Transverse colon (tissue), 4 donors: ENCODE measurements around the gene FHIP1B. TPM values are rescaled to one million over a fixed set of nuclear protein-coding genes. Genes with fewer than 3 reads are reported as not detected.

Experiments used
- DNase-seq: peaks from one replicate; pipeline ENCODE4 v3.0.0-alpha.2; 2019
- H3K27ac ChIP-seq, 4 donors: fragments of 200-600 bp; sonication (generic); 2 replicates each; pipeline ENCODE4 v1.5.1; 2016 to 2018; ENCODE audit warnings: inconsistent platforms in 4 of 4
- H3K27me3 ChIP-seq: fragments of 200-600 bp; sonication (generic); 2 replicates; pipeline ENCODE4 v1.5.1; 2017; ENCODE audit warnings: inconsistent platforms
- H3K36me3 ChIP-seq, 4 donors: fragments of 200-600 bp; sonication (generic); 2 replicates each; pipeline ENCODE4 v1.5.1; 2017 to 2019; ENCODE audit warnings: inconsistent platforms in 4 of 4
- H3K4me1 ChIP-seq, 4 donors: fragments of 200-600 bp; sonication (generic); 2 replicates each; pipeline ENCODE4 v1.5.1; 2017 to 2020; ENCODE audit warnings: inconsistent platforms in 4 of 4
- H3K4me3 ChIP-seq, 4 donors: fragments of 200-600 bp; sonication (generic); 1 replicate in 1 of 4; 2 replicates in 3 of 4; pipeline versions ENCODE4 v1.5.1 to v1.6.1; 2017 to 2019; ENCODE audit warnings: inconsistent platforms in 4 of 4
- H3K9me3 ChIP-seq, 2 donors: fragments of 200-600 bp; sonication (generic); 2 replicates each; pipeline ENCODE4 v1.5.1; 2017 to 2019; ENCODE audit warnings: inconsistent platforms in 2 of 2
- EP300 ChIP-seq: sonication (generic); formaldehyde crosslinking; IDR thresholded peaks from one replicate; pipeline ENCODE4 v1.6.1; 2017; ENCODE audit warnings: antibody characterized with exemption, low read depth
- POLR2A ChIP-seq: fragments of 450-650 bp; IDR thresholded peaks from one replicate; pipeline ENCODE4 v1.6.1; 2016; ENCODE audit warnings: antibody characterized with exemption, mild to moderate bottlenecking, moderate library complexity
- POLR2AphosphoS5 ChIP-seq, 3 donors: sonication (generic); formaldehyde crosslinking; IDR thresholded peaks; one replicate each; pipeline ENCODE4 v1.6.1; 2016; ENCODE audit warnings: antibody characterized with exemption in 3 of 3
- WGBS, 2 donors: methylation state at CpG; one replicate each; pipeline ENCODE4 v1.1.5; 2018; ENCODE audit warnings: low coverage in 1 of 2; 5-methylcytosine and 5-hydroxymethylcytosine counted together
- in situ Hi-C, 4 donors: fragments of 200-750 bp; cut with MboI; loops; one replicate each; pipeline versions ENCODE4 v1.15.0 to v1.15.1; 2017; ENCODE audit warnings: low sequenced_read_pairs in 3 of 4, low pct_ligation_motif_present in 1 of 4, low pct_unique_long_range_greater_than_20kb in 1 of 4
- intact Hi-C: fragments of 100-400 bp; cut with DNase I; formaldehyde crosslinking; loops from one replicate; pipeline ENCODE4 v1.15.1; 2023; ENCODE audit warnings: low total_unique reads
- total RNA-seq, 4 donors: library from RNA; depleted of rRNA; stranded (reverse); fragments of >200 nt; gene quantifications; one replicate each; pipeline ENCODE4 v1.1.0, GENCODE V29; 2016
- TF ChIP-seq, protein P1 (sequence below), 5 experiments: fragments of 200-600 bp in 3 of 5; fragments of 450-650 bp in 2 of 5; sonication (generic) in 3 of 5; IDR thresholded peaks; 1 replicate in 2 of 5; 2 replicates in 3 of 5; pipeline ENCODE4 v1.5.1; 2016 to 2017; ENCODE audit warnings: antibody characterized with exemption in 5 of 5, inconsistent platforms in 3 of 5, mild to moderate bottlenecking in 2 of 5, moderate library complexity in 1 of 5

FHIP1B gene
- total RNA-seq, 4 donors from 2014 or later: 190 to 681 (median 228) TPM

DNA sequence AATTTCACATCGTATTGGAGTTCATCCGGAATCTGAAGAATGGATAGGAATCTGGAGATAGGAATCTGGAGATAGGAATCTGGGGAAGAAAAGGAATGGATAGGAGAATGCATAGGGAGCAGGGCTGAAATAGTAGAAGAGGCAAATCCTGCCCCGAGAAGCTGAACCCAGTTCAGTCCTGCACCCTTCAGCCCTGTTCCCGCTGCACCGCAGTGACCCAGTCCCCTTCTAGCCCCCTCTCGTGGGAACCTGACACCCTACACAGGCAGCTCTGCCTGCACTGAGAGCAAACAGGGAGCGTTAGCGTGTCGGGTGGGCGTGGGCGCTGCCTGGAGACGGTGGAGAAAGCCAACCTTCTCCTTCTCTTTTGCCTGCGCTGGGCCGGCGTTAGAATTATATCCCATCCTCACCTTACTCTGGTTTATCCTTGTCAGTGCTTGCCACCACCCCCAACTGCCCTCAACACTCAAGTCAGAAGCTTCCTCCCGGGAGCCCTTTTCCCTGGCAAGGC lies 24.2 kb upstream of the FHIP1B start:
- WGBS, 2 donors: 14 to 17% methylated on average over 2 to 16 of the region's 16 CpGs
- DNase-seq: no peak
- no peaks in the 10 kb centered on the region for H3K36me3 ChIP-seq
- intact Hi-C loops (no loop called here), in situ Hi-C loops (no loop called here)
- peak overlapping the region in 3 of 4 donors; percentile 7 to 49 (median 30) for H3K4me3 ChIP-seq
- H3K4me1 ChIP-seq: peaks cover 5 to 18% (median 16%) of the 10 kb centered on the region in 4 donors
- no peak for TF ChIP-seq POLR2AphosphoS5 (IDR thresholded peaks at IDR 0.05)
- TF ChIP-seq, protein P1, sequence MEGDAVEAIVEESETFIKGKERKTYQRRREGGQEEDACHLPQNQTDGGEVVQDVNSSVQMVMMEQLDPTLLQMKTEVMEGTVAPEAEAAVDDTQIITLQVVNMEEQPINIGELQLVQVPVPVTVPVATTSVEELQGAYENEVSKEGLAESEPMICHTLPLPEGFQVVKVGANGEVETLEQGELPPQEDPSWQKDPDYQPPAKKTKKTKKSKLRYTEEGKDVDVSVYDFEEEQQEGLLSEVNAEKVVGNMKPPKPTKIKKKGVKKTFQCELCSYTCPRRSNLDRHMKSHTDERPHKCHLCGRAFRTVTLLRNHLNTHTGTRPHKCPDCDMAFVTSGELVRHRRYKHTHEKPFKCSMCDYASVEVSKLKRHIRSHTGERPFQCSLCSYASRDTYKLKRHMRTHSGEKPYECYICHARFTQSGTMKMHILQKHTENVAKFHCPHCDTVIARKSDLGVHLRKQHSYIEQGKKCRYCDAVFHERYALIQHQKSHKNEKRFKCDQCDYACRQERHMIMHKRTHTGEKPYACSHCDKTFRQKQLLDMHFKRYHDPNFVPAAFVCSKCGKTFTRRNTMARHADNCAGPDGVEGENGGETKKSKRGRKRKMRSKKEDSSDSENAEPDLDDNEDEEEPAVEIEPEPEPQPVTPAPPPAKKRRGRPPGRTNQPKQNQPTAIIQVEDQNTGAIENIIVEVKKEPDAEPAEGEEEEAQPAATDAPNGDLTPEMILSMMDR (IDR thresholded peaks at IDR 0.05): no peak
- TF ChIP-seq POLR2A: no peak
- TF ChIP-seq EP300: no peak
- peaks cover 62% of the 10 kb centered on the region for H3K27me3 ChIP-seq
- H3K9me3 ChIP-seq: no peaks in the 10 kb centered on the region
- H3K27ac ChIP-seq: no peak overlapping the region

DNA sequence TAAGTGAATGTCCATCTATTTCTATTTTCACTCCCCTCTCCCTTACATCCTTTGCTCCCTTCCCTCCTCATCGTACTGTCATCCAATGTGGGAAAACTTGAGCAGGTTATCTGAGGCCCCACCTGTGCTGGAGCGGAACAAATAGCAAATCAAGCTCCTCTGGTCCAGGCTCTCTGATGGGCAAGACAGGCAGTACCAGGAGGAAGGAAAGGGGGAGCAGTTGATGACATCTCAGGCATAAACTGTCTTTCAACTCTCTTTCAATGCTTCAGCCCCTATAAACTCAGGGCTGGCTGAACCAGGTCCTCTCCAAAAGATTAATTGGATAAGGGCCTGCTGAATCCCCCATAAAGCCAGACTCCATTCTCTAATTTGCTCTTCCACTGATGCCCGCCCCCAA lies 23.7 kb upstream of the FHIP1B start:
- H3K4me3 ChIP-seq: no peak overlapping the region
- peaks cover 62% of the 10 kb centered on the region for H3K27me3 ChIP-seq
- TF ChIP-seq POLR2AphosphoS5 (IDR thresholded peaks at IDR 0.05): no peak
- no peak for TF ChIP-seq POLR2A
- TF ChIP-seq EP300: no peak
- TF ChIP-seq, protein P1 (IDR thresholded peaks at IDR 0.05): no peak
- H3K27ac ChIP-seq: no peak overlapping the region
- H3K36me3 ChIP-seq: no peaks in the 10 kb centered on the region
- no peak for DNase-seq
- 79 to 83% methylated on average over 2 to 3 of the region's 3 CpGs for WGBS, 2 donors
- intact Hi-C loops: no loop called here
- H3K9me3 ChIP-seq: no peaks in the 10 kb centered on the region
- in situ Hi-C loops: no loop called here
- peaks cover 5 to 18% (median 16%) of the 10 kb centered on the region in 4 donors for H3K4me1 ChIP-seq

DNA sequence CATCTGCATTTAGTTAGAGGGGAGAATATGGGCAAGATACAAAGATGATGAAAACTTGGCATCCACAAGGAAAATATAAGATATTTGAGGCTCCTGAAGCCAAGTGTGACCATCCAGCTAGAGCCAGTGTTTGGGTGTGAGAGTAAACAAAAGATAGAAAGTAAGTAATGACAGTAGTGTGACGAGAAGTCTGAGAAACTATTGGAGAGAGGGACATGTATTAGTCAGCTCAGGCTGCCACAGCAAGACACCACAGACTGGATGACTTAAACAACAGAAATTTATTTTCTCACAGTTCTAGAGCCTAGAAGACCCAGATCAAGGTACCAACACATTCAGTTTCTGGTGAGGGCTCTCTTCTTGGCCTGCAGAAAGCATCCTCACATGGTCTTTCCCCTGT lies 18.8 kb upstream of the FHIP1B start:
- H3K4me3 ChIP-seq: no peak overlapping the region
- peaks cover 4 to 9% (median 6%) of the 10 kb centered on the region in 4 donors for H3K4me1 ChIP-seq
- intact Hi-C loops (loop anchor here (5.0 kb wide), 1 partner anchor 99 kb away; no protein-coding TSS in a partner anchor), in situ Hi-C loops (no loop called here)
- peaks cover 27% of the 10 kb centered on the region for H3K27me3 ChIP-seq
- no peak for DNase-seq
- TF ChIP-seq EP300 (no peak), POLR2AphosphoS5 (IDR thresholded peaks at IDR 0.05) (no peak), POLR2A (no peak)
- TF ChIP-seq, protein P1 (IDR thresholded peaks at IDR 0.05): no peak
- H3K27ac ChIP-seq: no peak overlapping the region
- 60 to 62% methylated on average over 1 of the region's 1 CpG for WGBS, 2 donors
- no peaks in the 10 kb centered on the region for H3K36me3 ChIP-seq
- no peaks in the 10 kb centered on the region for H3K9me3 ChIP-seq

DNA sequence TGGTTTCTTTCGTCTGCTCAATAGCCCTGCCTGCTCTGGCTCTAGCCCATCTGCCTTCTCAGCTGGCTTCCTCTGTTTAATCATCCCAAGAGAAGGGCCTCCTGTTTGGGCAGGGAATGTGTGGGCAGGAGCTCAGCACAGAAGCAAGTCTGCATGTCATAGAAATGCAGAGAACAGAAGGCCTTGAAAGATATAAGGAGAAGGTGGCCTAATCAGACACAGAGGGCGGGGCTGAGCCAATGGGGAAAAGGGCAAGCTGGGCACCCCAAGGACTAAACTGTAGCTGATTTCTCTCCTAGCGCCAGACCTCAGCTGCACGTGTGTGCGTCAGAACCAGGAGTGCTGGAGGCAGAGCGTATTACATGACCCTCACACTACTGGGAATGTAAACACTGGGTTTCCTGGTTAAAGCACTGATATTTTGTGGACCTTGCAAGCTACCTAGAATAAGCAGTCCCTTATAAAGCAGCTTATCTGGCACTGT lies 17.6 kb upstream of the FHIP1B start:
- intact Hi-C loops: loop anchor here (5.0 kb wide), 1 partner anchor 100 kb away; no protein-coding TSS in a partner anchor

More for the DNA sequence above, 17.6 kb upstream of the FHIP1B start:
- Histone ChIP-seq H3K36me3 (no peaks in the 10 kb centered on the region), H3K9me3 (no peaks in the 10 kb centered on the region), H3K4me1 (peaks cover 4 to 9% (median 6%) of the 10 kb centered on the region in 4 donors), H3K4me3 (no peak overlapping the region), H3K27me3 (peaks cover 16% of the 10 kb centered on the region), H3K27ac (peak overlapping the region; percentile 36 to 71 (median 46))
- in situ Hi-C loops: no loop called here
- TF ChIP-seq, protein P1 (IDR thresholded peaks at IDR 0.05): no peak
- TF ChIP-seq POLR2AphosphoS5 (IDR thresholded peaks at IDR 0.05) (no peak), EP300 (no peak), POLR2A (no peak)
- 47 to 50% methylated on average over 1 to 6 of the region's 6 CpGs for WGBS, 2 donors
- DNase-seq: peak; percentile 29
